ENCODE data around the gene SNAPIN.

SNAPIN gene

DNA sequence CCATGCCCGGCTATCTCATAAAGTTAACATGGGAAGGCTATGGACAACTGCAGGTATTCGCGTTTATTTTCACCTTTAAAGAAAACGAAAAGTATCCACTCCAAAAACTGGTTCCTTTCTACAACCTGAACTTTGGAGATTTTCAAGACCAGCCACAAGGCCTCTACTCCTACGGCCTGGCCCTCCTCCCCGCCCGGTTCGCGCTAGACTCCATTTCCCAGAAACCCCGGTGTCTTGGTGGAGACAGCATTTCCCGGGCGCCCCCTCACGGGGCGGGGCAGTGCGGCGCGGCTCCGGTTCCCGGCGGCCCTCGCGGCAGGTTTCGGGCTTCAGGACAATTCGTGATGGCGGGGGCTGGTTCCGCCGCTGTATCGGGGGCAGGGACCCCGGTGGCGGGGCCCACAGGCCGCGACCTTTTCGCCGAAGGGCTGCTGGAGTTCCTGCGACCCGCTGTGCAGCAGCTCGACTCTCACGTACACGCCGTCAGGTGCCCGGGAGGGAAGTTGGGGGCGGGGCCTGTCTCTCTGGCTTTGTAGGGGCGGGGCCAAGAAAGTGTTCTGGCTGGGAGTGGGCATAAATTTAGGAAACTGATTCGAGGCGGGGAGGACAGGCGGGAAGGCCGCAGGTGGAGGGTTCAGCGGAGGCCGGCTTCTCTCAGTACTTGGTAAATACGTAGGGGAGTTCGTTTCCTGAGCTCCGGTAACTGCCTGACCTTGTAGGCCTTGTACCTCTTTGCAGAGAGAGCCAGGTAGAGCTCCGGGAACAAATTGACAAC is at the start of gene SNAPIN:
Gene SNAPIN, plus strand, starts transcription at position 304 of the 775 bp plus-strand sequence. Its CDS starts 41 bp downstream, at position 345.
- peak within 1 kb of the TSS; percentile 86 for H3K4me3 ChIP-seq (ENCODE audit: low read depth, low read length)
- peak; percentile 14 for TF ChIP-seq CTCF (conservative IDR thresholded peaks at IDR 0.05; ENCODE audit: low read depth, low read length)
- DNase-seq (ENCODE audit: low read depth): peak; percentile 92

DNA sequence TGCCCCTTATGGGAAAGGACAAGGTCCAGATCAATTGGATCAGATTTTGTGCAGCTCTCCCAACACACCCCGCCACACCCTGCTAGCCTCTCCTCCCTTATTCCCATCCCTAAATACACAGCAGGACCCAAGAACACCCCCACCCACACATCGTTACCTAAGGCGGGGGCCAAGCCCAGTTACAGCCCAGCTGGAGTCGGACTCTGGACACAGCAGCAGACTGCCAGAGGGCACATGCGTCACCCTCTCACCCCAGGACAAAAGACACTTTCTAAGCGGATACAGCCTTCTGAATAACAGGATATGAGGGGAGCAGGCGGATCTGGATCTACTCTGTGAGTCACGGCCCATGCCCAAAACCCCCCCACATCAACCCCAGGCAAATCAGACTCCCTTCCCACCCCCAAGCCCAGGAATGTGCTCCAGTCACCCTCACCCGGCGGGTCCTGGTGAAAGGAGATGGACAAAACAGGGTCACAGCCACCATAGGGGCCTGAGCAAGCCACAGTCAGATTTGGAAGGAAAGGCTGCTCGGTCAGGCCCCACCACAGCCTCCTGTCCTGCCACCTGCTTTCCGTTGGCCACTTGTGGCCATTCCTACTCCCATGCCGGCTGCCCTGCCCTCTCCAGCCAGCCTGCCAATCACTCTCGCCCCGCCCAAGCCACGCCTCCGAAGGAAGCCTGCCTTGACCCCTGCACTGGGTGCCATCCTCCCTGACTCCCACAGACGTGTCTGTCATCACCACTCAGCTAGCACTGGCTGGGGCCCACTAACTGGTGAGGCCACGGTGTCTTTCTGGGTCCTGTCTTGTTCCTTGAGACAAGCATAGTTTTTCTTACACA is 49.5 kb upstream of the SNAPIN start:
- peak; percentile 85 for DNase-seq (ENCODE audit: low read depth)
- H3K4me3 ChIP-seq (ENCODE audit: low read depth, low read length): peak overlapping the region; percentile 18
- TF ChIP-seq CTCF (conservative IDR thresholded peaks at IDR 0.05; ENCODE audit: low read depth, low read length): no peak

- no peak for TF ChIP-seq CTCF (conservative IDR thresholded peaks at IDR 0.05; ENCODE audit: low read depth, low read length)
- no peak for DNase-seq (ENCODE audit: low read depth)
- H3K4me3 ChIP-seq (ENCODE audit: low read depth, low read length): no peak overlapping the region
These were observed 49.0 kb upstream of the SNAPIN start for GRCh38 chr1:153609585-153609907.

DNA sequence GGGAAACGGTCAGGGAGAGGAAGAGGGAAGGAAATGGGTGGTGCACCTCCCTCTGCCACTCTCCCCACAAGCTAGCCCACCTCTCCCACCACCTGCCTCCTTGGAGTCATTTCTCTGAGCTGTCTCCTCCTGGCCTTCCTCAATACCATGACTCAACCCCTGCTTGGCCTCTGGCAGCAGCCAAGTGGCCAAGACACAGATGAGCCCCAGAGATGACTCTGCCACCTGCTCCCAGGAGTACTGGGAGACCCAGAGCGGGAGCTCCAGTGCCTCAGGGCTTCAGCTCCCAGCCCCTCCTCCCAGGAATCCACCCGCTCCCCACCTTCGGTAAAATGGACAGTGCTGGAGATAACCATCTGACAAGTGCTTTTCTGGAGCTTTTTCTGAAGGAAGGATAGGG is 48.2 kb upstream of the SNAPIN start:
- TF ChIP-seq CTCF (conservative IDR thresholded peaks at IDR 0.05; ENCODE audit: low read depth, low read length): no peak
- no peak for DNase-seq (ENCODE audit: low read depth)
- H3K4me3 ChIP-seq (ENCODE audit: low read depth, low read length): no peak overlapping the region

DNA sequence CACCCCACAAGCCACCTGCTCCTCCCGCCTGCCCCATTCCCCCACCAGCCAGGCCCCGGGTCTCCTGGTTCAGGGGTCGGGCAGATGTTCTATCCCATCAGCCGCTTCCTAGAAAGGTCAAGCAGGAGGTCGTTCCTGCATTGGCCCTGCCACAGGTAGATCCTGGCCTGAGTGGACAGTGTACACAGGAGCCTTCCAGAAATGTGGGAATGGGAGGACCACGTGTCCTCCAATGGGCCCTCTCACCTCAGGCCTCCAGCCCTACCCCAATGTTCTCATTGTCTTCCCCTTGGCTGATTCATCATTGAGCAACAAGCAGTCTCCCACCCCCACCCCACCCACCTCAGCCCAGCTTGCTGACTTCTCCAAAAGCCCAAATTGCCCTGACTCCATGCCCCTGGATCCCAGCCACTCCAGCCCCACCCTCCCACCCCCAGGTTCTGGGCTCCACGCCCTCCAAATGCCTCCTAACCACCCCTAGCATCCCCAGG is 47.6 kb upstream of the SNAPIN start:
- DNase-seq (ENCODE audit: low read depth): no peak
- H3K4me3 ChIP-seq (ENCODE audit: low read depth, low read length): no peak overlapping the region
- no peak for TF ChIP-seq CTCF (conservative IDR thresholded peaks at IDR 0.05; ENCODE audit: low read depth, low read length)

DNA sequence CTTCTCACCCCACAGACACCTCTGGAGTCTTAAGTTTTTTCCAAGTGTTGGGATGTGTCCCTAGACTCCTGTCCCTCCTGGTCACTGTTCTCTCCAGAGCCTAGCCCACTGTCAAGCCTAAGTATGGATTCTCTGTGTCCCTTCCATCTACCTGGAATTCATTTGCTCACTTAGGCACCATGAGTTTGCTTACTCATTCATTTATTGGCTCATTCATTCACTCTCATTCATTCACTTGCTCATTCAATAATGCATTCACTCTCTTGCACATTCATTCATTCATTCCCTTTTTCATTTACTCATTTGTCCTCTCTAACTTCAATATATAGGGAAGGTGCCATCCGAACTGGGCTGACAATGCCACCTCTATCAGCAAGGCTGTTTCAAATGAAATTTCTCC is 47.1 kb upstream of the SNAPIN start:
- no peak for TF ChIP-seq CTCF (conservative IDR thresholded peaks at IDR 0.05; ENCODE audit: low read depth, low read length)
- DNase-seq (ENCODE audit: low read depth): no peak
- peak overlapping the region; percentile 64 for H3K4me3 ChIP-seq (ENCODE audit: low read depth, low read length)
